Upper lobe of left lung (tissue), 4 donors: ENCODE data around the gene CHIT1.

Experiments used
- POLR2AphosphoS5 ChIP-seq, 2 donors: sonication (generic); formaldehyde crosslinking; IDR thresholded peaks; one replicate each; pipeline ENCODE4 v1.5.1; 2017; ENCODE audit warnings: antibody characterized with exemption in 2 of 2
- TF ChIP-seq, protein P1 (sequence below), 6 experiments: fragments of 450-650 bp in 4 of 6; fragments of 200-600 bp in 2 of 6; sonication (generic) in 2 of 6; IDR thresholded peaks; one replicate each; pipeline ENCODE4 v1.5.1; 2016 to 2019; ENCODE audit warnings: antibody characterized with exemption in 6 of 6

DNA sequence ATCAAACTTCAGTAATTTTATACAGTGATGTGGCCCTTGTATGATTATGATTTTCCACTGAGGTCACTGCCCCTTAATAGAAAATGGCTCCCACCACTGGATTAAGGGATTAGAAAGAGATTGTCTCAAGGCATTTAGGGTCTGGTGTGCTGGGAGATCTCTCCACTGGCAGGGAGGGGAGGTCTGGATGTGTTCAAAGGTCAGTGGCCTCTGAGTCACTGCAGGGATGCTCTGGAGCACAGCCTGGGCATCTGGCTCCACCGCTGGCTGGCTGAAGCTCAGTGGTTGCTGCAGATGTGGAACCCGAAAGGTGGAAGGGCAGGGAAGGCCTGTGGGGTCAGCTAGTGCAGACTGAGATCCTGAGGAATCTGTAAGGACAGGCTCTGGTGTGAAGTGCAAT, 24.7 kb downstream of the CHIT1 start:
- TF ChIP-seq POLR2AphosphoS5 (IDR thresholded peaks at IDR 0.05) = no peak
- TF ChIP-seq, protein P1, sequence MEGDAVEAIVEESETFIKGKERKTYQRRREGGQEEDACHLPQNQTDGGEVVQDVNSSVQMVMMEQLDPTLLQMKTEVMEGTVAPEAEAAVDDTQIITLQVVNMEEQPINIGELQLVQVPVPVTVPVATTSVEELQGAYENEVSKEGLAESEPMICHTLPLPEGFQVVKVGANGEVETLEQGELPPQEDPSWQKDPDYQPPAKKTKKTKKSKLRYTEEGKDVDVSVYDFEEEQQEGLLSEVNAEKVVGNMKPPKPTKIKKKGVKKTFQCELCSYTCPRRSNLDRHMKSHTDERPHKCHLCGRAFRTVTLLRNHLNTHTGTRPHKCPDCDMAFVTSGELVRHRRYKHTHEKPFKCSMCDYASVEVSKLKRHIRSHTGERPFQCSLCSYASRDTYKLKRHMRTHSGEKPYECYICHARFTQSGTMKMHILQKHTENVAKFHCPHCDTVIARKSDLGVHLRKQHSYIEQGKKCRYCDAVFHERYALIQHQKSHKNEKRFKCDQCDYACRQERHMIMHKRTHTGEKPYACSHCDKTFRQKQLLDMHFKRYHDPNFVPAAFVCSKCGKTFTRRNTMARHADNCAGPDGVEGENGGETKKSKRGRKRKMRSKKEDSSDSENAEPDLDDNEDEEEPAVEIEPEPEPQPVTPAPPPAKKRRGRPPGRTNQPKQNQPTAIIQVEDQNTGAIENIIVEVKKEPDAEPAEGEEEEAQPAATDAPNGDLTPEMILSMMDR (IDR thresholded peaks at IDR 0.05) = no peak
